HG03378 (cell line): ENCODE measurements around the gene MSANTD3.

Source experiments
- ATAC-seq: cut with Tn5 transposase; IDR thresholded peaks from one replicate; pipeline ENCODE4 v1.9.1; 2021; ENCODE audit warnings: mild to moderate bottlenecking, moderate library complexity; ENCODE audit not compliant: unreplicated experiment

Gene MSANTD3

GRCh38 chr9:100499460-100499859 lies 72.5 kb downstream of the MSANTD3 start:
- no peak for ATAC-seq

DNA sequence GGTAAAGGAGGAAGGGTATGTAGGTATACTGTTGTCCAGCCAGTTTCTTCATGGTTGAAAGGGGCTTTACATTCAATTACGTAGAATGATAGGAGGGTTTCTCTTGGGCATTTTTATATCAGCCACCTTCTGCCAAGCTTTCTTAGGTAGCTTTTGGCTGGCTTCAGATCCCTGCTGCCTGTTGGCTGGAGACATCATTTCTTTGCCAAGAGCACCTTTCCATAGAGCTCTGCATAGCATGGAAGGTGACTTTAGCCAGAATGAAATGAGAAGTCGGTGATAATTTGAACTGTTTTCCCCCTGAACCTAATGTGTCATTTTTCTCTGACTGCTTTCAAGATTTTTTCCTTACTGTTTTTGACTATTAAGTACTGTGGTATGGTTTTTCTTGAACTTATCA lies 72.9 kb downstream of the MSANTD3 start:
- no peak for ATAC-seq
